ENCODE data around the gene CCSER1.

CCSER1 gene

GRCh38 chr4:90926957-90927356 is 799.8 kb downstream of the CCSER1 start:
- no peak for DNase-seq (ENCODE audit: low read depth, low spot score)

- DNase-seq (ENCODE audit: low read depth, low spot score): no peak
Measured at GRCh38 chr4:90943311-90943710, 816.1 kb downstream of the CCSER1 start.

GRCh38 chr4:90946945-90947344 is 819.8 kb downstream of the CCSER1 start:
- DNase-seq (ENCODE audit: low read depth, low spot score): no peak

GRCh38 chr4:90950385-90950841 is 823.2 kb downstream of the CCSER1 start:
- no peak for DNase-seq (ENCODE audit: low read depth, low spot score)

GRCh38 chr4:90951037-90951436 is 823.8 kb downstream of the CCSER1 start:
- no peak for DNase-seq (ENCODE audit: low read depth, low spot score)

- DNase-seq (ENCODE audit: low read depth, low spot score): no peak
Measured at GRCh38 chr4:90958256-90958895, 831.2 kb downstream of the CCSER1 start.

- DNase-seq (ENCODE audit: low read depth, low spot score): no peak
Measured at GRCh38 chr4:90960433-90960832, 833.2 kb downstream of the CCSER1 start.

- no peak for DNase-seq (ENCODE audit: low read depth, low spot score)
Measured at GRCh38 chr4:90960840-90961239, 833.6 kb downstream of the CCSER1 start.

GRCh38 chr4:90970021-90970420 is 842.8 kb downstream of the CCSER1 start:
- no peak for DNase-seq (ENCODE audit: low read depth, low spot score)

- no peak for DNase-seq (ENCODE audit: low read depth, low spot score)
Measured at GRCh38 chr4:90977726-90978125, 850.5 kb downstream of the CCSER1 start.

GRCh38 chr4:90979556-90979955 is 852.4 kb downstream of the CCSER1 start:
- DNase-seq (ENCODE audit: low read depth, low spot score): no peak

GRCh38 chr4:90982813-90983212 is 855.6 kb downstream of the CCSER1 start:
- DNase-seq (ENCODE audit: low read depth, low spot score): no peak

- DNase-seq (ENCODE audit: low read depth, low spot score): no peak
Measured at GRCh38 chr4:90990284-90990683, 863.1 kb downstream of the CCSER1 start.

- no peak for DNase-seq (ENCODE audit: low read depth, low spot score)
Measured at GRCh38 chr4:90992213-90992612, 865.0 kb downstream of the CCSER1 start.

- DNase-seq (ENCODE audit: low read depth, low spot score): no peak
Measured at GRCh38 chr4:90994851-90995574, 867.8 kb downstream of the CCSER1 start.

- no peak for DNase-seq (ENCODE audit: low read depth, low spot score)
Measured at GRCh38 chr4:90995996-90996395, 868.8 kb downstream of the CCSER1 start.

GRCh38 chr4:90996813-90997212 is 869.6 kb downstream of the CCSER1 start:
- no peak for DNase-seq (ENCODE audit: low read depth, low spot score)

- no peak for DNase-seq (ENCODE audit: low read depth, low spot score)
Measured at GRCh38 chr4:91015861-91016260, 888.7 kb downstream of the CCSER1 start.

GRCh38 chr4:91019513-91019912 is 892.3 kb downstream of the CCSER1 start:
- no peak for DNase-seq (ENCODE audit: low read depth, low spot score)

- DNase-seq (ENCODE audit: low read depth, low spot score): no peak
Measured at GRCh38 chr4:91025241-91026148, 898.3 kb downstream of the CCSER1 start.

- no peak for DNase-seq (ENCODE audit: low read depth, low spot score)
Measured at GRCh38 chr4:91028228-91028627, 901.0 kb downstream of the CCSER1 start.

- DNase-seq (ENCODE audit: low read depth, low spot score): no peak
Measured at GRCh38 chr4:91031761-91032160, 904.6 kb downstream of the CCSER1 start.
